GM12865 (cell line): ENCODE results near the gene ZFYVE28.

Experiments used
- DNase-seq: peaks from one replicate; pipeline ENCODE4 v3.0.0; 2010; ENCODE audit warnings: low read depth
- H3K4me3 ChIP-seq: 2 replicates; pipeline ENCODE4 v1.5.1; 2011; ENCODE audit warnings: mild to moderate bottlenecking, low read depth, low read length, control low read depth
- CTCF ChIP-seq: IDR thresholded peaks from 2 replicates; pipeline ENCODE4 v1.5.1; 2011; ENCODE audit warnings: low read length, control low read depth, low read depth, inconsistent platforms; ENCODE audit not compliant: insufficient read depth; ENCODE audit errors: missing control alignments

The ZFYVE28 gene

GRCh38 chr4:2258091-2259035 lies 160.1 kb downstream of the ZFYVE28 start:
- no peak for DNase-seq
- TF ChIP-seq CTCF: no peak
- H3K4me3 ChIP-seq: no peak overlapping the region

GRCh38 chr4:2257361-2258081 lies 160.9 kb downstream of the ZFYVE28 start:
- H3K4me3 ChIP-seq: no peak overlapping the region
- TF ChIP-seq CTCF: no peak

GRCh38 chr4:2256781-2257191 lies 161.7 kb downstream of the ZFYVE28 start:
- DNase-seq: no peak
- TF ChIP-seq CTCF: no peak
- H3K4me3 ChIP-seq: no peak overlapping the region

More at GRCh38 chr4:2257361-2258081, 160.9 kb downstream of the ZFYVE28 start:
- DNase-seq: no peak

GRCh38 chr4:2256156-2256731 lies 162.2 kb downstream of the ZFYVE28 start:
- DNase-seq: no peak
- TF ChIP-seq CTCF: no peak
- no peak overlapping the region for H3K4me3 ChIP-seq

GRCh38 chr4:2255501-2256155 lies 162.8 kb downstream of the ZFYVE28 start:
- no peak for DNase-seq
- no peak for TF ChIP-seq CTCF
- H3K4me3 ChIP-seq: no peak overlapping the region

DNA sequence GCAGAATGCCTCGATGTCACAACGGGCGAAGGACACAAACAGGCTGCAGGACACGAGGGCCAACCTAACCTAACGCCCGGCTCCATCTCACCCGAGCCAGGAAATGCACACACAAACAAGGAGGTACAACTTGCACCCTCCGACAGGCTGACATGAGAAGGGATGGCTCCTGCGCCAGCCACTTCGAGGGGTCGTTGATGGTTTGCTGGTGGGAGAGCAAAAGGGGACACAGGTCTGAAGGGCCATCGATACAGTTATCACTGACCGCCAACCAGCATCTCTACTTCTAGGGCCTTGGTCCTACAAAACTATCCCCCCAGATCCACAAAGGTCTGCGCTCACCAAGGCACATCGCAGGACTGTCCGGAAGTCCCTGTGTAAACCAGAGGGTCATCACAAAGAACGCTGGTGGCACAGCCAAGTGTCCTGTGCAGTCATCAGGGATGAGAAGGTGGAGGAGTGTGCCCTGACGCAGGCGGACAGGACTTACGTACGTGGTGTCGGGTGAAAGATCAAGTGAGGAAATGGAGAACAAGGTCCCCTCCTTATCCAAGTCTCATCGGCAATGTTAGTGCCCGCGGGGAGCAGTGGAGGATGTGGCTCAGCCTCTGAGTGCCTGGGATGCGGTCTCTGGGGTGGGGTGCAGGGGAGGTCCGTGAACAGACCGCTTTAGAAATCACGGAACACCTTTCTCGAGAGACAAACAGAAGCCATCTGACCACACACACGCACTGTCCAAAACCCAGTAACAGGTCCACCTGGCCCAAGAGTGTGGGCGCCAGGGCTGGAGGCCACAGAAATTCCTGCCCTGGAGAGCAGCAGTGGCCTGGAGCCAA lies 163.6 kb downstream of the ZFYVE28 start:
- no peak for DNase-seq
- H3K4me3 ChIP-seq: no peak overlapping the region

More for the DNA sequence above, 163.6 kb downstream of the ZFYVE28 start:
- TF ChIP-seq CTCF: no peak
